DMS153 treated with DMSO at 0.1 percent for 48 hours (cell line): ENCODE data around the gene INPP5A.

Source experiments
- DNase-seq: peaks from one replicate; lab custom pipeline; 2025; ENCODE audit not compliant: unreplicated experiment; lab: John Stamatoyannopoulos, UW

Gene INPP5A

GRCh38 chr10:132655735-132656134 lies 118.1 kb downstream of the INPP5A start:
- no peak for DNase-seq

GRCh38 chr10:132656283-132657126 lies 118.9 kb downstream of the INPP5A start:
- no peak for DNase-seq

- DNase-seq, result no peak
Measured at GRCh38 chr10:132657127-132657706, 119.6 kb downstream of the INPP5A start.

GRCh38 chr10:132657748-132658147 lies 120.2 kb downstream of the INPP5A start:
- DNase-seq, result no peak

GRCh38 chr10:132658546-132659205 lies 121.1 kb downstream of the INPP5A start:
- DNase-seq, result no peak

- DNase-seq, result no peak
Measured at GRCh38 chr10:132659206-132660091, 121.9 kb downstream of the INPP5A start.

GRCh38 chr10:132660385-132660784 lies 122.8 kb downstream of the INPP5A start:
- no peak for DNase-seq

- DNase-seq, result no peak
Measured at GRCh38 chr10:132662186-132662920, 124.8 kb downstream of the INPP5A start.

- DNase-seq, result no peak
Measured at GRCh38 chr10:132663666-132664365, 126.2 kb downstream of the INPP5A start.

GRCh38 chr10:132664407-132664806 lies 126.8 kb downstream of the INPP5A start:
- no peak for DNase-seq

GRCh38 chr10:132664883-132665282 lies 127.3 kb downstream of the INPP5A start:
- no peak for DNase-seq

GRCh38 chr10:132665946-132666704 lies 128.5 kb downstream of the INPP5A start:
- DNase-seq, result no peak

- DNase-seq, result no peak
Measured at GRCh38 chr10:132666705-132667341, 129.2 kb downstream of the INPP5A start.

- DNase-seq, result no peak
Measured at GRCh38 chr10:132667342-132668047, 129.9 kb downstream of the INPP5A start.

GRCh38 chr10:132668048-132668394 lies 130.4 kb downstream of the INPP5A start:
- no peak for DNase-seq

GRCh38 chr10:132669208-132669861 lies 131.7 kb downstream of the INPP5A start:
- DNase-seq, result no peak

GRCh38 chr10:132670546-132671227 lies 133.1 kb downstream of the INPP5A start:
- DNase-seq, result no peak
